ENCODE measurements around the gene ADAMTS12.

Gene ADAMTS12

GRCh38 chr5:33840927-33841547 is 50.8 kb downstream of the ADAMTS12 start:
- DNase-seq, result no peak

DNA sequence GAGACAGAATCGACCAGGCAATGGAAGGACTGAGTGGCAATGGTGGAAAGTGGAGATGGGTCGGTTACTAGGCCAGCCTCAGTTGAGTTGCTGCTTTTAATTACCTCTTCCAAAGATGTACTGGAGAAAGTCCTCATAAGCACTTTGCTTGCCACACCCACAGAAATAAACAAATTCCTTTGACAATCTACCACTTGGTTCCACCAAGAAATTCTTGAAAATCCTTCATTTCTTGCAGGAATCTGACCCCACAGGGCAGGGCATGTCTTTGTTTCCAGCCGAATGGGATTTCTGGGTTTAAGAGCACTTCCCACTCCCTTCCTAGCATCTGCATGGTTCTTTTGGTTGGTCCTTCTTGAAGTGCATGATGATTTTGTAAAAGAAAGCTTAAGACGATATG is 54.5 kb downstream of the ADAMTS12 start:
- no peak for DNase-seq

- no peak for DNase-seq
Measured at GRCh38 chr5:33834334-33834733, 57.5 kb downstream of the ADAMTS12 start.

DNA sequence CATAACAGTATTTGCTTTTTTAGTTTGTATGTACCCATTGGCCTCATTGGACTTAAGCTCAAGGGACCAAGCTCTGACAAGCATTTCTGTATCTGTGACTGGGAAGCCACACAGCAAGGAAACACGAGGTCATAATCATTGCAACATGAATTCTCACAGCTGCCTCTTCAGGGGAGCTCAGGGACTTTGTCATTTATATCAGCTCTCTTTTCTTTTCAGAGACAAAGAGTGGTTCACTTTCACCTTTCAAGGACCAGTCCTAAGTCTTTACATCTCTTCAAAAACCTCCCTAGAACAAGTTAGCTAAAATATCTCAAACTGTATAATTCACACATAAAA is 58.6 kb downstream of the ADAMTS12 start:
- no peak for DNase-seq

- no peak for DNase-seq
Measured at GRCh38 chr5:33832404-33833236, 59.2 kb downstream of the ADAMTS12 start.

DNA sequence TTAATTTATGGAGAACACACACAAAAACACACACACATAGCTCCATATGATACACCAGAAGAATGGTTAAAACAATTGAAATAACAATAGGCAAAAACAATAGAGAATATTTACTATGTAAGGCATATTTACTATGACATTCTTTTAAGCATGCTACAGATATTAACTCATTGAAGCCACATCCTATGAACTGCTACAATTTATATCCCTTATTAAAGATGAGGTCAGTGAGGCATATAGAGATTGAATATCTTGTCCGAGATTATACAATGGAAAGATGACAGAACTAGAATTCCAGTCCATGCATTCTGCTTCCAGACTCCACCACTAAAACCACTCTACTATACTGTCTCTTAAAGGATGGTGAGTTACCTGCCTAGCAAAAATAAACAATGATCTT is 60.7 kb downstream of the ADAMTS12 start:
- no peak for DNase-seq

DNA sequence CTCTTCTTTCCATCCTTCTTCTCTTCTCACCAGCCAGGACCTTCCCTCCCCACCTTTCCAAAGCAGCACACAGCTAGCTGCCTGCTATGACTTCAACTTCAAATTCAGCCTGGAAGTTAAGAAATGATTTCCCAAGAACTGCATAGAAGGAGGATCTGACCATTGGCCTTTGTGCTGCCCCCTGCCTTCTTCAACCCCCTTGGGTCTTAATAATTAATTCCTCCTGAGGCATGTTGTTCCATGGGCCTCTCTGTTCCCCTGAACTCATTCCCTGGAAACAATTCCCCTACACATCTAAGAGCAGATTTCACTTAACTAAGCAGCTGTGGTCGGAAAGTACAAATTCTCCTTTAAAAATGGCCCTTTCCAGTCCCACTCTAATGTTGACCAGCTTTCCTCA is 62.4 kb downstream of the ADAMTS12 start:
- DNase-seq, result no peak

DNA sequence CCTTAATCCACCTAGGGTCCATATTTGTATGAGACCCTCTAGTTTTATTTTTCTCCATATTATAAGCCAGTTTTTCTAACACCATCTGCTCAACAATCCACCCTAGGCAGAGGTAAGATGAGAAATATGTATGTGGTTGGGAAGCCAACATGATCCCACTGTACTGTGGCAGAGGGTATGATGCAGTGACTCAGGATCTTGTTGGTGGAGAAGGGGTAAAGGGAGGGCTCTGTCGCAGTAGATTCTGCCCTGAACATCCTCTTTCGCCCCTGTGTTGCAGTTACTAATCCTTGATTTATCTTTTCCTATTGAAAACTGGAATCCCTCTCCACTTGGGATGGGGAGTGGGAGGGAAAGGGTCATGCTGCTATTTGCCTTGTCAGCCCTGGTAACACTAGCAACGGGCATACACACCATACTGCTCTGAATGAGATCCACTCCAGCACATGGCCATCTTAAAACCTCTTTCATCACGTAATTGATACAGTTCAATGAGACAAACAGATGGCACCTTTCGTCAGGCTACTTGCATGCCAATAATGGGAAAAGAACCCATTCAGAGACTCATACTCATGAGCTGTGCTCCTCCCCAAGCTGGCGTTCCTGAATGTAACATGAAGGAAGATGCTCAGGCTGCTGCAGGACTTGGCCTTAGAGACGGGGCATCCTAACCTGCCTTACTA is 63.0 kb downstream of the ADAMTS12 start:
- no peak for DNase-seq

DNA sequence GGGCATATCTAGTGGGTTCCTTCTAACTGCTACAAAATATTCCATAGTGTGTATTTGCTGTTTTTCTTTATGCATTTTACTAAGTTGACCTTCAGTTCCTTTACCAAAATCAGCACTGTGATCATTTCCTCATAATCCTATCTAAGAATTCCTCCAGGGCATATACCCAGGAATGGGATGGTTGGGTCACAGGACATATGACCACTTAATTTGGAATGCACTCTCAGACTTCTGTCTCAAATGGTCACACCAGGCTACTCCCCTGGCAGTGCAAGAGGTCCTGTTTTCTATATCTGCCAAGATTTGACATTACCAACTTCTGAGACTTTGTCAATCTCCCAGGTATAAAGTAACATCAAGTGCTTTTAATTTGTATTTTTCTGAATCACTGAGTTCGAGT is 63.9 kb downstream of the ADAMTS12 start:
- DNase-seq, result peak; percentile 2

- DNase-seq, result no peak
Measured at GRCh38 chr5:33827018-33827707, 64.6 kb downstream of the ADAMTS12 start.

- DNase-seq, result peak; percentile 21
Measured at GRCh38 chr5:33824516-33825195, 67.1 kb downstream of the ADAMTS12 start.

GRCh38 chr5:33817301-33817700 is 74.5 kb downstream of the ADAMTS12 start:
- DNase-seq, result no peak

- DNase-seq, result peak; percentile 14
Measured at GRCh38 chr5:33816791-33817190, 75.0 kb downstream of the ADAMTS12 start.

DNA sequence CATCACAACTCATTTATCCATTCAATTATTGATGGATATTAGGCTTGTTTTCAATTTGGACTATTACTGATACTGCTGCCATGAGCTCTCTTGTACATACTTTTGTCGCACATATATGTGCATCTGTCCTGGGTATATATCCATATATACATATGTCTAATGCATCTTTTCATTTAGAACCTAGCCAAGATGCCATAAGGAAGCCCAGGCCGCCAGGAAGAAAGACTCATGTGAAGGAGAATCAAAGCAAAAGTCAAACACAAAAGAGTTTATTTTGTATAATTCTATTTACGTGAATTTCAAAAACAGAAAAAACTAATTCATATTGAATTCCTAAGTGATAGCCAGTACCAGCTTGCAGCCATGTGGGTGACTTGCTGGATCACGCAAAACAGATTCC is 79.0 kb downstream of the ADAMTS12 start:
- no peak for DNase-seq

DNA sequence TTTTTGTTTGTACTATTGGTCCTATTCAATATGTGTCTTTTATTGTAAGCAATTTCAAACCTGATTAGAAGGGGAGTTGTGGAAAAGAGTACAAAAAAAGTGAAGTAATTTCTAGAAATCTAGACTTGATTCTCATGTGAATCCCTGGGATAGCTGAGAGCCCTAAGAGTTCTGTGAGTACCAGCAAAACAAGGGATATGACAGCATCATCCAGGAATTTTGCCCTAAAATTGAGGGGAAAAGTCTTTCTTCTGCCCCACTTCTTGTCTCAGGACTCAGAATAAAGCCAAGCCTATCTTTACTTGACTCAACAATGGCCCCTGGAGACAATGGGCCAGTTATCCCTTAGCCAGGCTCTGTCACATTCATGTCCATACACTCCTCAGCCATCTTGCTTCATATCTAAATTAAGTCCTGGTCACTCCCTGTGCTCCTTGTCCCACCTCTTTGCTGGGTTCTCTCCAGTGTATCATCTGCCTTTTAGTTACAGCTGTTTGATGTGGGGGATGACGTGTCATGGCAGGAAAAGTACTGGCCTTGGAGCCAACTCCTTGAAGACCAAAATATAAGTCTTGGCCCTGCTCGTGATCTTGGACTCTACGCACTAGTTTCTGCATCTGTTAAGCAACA is 81.2 kb downstream of the ADAMTS12 start:
- DNase-seq, result no peak

- no peak for DNase-seq
Measured at GRCh38 chr5:33809936-33810335, 81.9 kb downstream of the ADAMTS12 start.

DNA sequence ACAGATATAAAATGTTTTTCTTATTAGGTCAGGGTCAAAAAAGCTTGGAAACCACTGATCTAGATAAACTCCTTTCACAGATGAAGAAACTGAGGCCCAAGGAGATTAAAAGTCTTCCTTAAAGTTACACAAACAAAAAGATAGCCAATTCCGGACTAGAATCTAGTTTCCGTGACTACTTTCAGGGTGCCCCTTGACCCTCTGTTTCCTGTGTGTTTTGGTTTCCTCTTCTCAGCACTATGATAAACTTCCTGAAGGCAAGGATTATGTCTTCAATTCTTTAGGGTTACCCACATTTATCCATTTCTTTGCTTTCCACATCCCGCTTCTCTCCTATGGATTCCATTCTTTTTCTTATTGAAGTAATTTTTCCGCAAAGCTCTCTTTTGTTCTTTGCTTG is 83.1 kb downstream of the ADAMTS12 start:
- no peak for DNase-seq

DNA sequence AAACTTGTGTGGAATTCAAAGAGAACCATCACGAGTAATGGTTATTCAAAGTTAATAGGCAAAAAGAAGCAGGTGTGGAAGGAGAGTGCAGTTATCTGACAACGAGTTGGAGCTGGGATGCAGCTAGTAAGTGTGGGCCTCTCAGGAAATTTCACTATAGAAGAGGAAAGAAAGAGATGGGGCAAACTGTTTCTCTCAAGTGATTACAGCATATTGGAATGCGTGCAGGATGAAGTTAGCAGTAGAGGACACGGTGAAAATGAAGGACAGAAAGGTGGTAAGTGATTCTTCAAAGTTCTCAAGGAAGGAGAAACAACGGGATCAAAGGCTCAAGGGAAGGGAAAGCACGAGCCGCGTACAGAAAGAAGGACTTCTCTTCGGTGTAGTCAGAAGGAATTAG is 84.0 kb downstream of the ADAMTS12 start:
- no peak for DNase-seq

DNA sequence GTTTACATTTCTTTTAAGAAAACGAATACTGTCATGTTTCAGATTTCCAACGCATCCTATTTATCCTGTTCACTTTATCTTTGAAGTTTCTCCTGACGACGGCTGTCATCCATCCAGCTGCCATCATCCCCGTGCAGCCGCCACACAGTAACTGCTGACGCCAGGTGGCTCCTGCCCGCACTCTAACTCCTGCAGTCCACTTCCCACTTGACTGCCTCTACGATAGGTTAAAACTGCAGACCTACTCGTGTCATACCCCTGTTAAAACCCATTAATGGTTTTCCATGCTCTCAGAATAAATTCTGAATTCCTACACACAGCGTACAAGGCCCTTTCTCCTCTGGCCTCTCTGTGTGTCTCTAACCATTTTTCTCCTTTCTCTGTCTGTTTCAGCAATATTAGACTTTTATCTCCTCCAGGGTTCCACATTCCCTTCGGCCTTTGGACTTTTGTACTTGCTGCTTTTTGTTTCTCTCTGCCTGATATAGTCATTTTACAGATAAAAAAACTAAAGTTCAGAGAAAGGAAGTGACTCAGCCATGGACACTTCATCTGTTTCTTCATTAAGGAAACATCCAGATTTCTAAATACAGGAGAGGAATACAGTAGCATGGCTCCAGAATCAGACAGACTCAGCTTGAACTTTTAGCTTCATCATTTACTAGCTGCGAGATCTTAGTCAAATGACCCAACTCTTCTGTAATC is 84.9 kb downstream of the ADAMTS12 start:
- DNase-seq, result peak; percentile 58

DNA sequence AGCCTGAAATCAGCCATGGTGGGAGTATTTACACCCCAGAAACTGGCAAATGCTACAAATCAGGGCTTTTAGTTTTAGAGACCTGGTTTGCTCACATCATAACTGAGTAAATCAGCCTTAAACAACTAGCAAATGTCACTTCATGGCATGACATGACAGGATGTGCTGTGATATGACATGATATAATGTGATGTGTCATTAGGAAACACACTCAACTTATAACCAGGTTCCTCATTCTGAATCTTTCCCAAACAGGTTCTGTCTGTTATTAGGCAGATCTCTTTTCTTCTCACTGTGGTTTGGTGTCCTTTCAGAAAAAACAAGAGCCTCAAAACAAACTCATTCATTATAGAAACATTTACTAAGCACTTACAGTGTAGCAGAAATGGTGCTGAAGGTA is 90.5 kb downstream of the ADAMTS12 start:
- no peak for DNase-seq

- DNase-seq, result no peak
Measured at GRCh38 chr5:33800241-33800950, 91.4 kb downstream of the ADAMTS12 start.

Data from kidney glomerular epithelial cell (primary cell).